Measurements from ENCODE around the gene ZNF486.
"Not testable (repeated sequence)": the region's sequence is repeated elsewhere in the genome, so short reads cannot be mapped to it uniquely, and the experiment has no call there.

DNA sequence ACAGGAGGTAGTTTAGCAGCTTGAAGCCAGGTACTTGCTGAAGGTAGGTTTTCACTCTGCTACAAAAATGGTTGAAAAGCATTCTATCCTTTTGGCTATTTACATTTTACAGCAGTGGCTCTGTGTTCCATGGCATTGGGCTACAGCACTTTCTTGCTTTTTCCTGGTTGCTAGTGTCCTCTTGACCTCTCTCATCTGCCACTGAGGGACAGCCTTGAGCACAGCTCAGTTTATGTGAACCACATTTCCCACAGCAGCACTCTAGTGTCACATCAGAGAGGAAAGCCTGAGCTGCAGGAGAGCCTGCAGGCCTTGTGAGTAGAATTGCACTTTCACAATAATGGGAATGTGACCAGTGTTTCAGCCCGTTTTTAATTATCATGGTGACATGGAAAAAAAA lies 54.6 kb downstream of the ZNF486 start:
- TF ChIP-seq, protein P1, sequence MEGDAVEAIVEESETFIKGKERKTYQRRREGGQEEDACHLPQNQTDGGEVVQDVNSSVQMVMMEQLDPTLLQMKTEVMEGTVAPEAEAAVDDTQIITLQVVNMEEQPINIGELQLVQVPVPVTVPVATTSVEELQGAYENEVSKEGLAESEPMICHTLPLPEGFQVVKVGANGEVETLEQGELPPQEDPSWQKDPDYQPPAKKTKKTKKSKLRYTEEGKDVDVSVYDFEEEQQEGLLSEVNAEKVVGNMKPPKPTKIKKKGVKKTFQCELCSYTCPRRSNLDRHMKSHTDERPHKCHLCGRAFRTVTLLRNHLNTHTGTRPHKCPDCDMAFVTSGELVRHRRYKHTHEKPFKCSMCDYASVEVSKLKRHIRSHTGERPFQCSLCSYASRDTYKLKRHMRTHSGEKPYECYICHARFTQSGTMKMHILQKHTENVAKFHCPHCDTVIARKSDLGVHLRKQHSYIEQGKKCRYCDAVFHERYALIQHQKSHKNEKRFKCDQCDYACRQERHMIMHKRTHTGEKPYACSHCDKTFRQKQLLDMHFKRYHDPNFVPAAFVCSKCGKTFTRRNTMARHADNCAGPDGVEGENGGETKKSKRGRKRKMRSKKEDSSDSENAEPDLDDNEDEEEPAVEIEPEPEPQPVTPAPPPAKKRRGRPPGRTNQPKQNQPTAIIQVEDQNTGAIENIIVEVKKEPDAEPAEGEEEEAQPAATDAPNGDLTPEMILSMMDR (IDR thresholded peaks at IDR 0.05; ENCODE audit: low read length) = not testable (repeated sequence)
- TF ChIP-seq EZH2 (IDR thresholded peaks at IDR 0.05; ENCODE audit: borderline replicate concordance, low read length) = not testable (repeated sequence)
